GM18505 (cell line): ENCODE results near the gene HDAC4.
"Not testable (repeated sequence)": the region's sequence is repeated elsewhere in the genome, so short reads cannot be mapped to it uniquely, and the experiment has no call there.

Experiments used
- ATAC-seq: cut with Tn5 transposase; IDR thresholded peaks from one replicate; pipeline ENCODE4 v1.9.1; 2021; ENCODE audit not compliant: unreplicated experiment
- POLR2A ChIP-seq: IDR thresholded peaks from 4 replicates; pipeline ENCODE4 v1.6.1; 2011; ENCODE audit warnings: borderline replicate concordance; ENCODE audit not compliant: insufficient read depth, insufficient read length; ENCODE audit errors: extremely low read depth

Gene HDAC4

DNA sequence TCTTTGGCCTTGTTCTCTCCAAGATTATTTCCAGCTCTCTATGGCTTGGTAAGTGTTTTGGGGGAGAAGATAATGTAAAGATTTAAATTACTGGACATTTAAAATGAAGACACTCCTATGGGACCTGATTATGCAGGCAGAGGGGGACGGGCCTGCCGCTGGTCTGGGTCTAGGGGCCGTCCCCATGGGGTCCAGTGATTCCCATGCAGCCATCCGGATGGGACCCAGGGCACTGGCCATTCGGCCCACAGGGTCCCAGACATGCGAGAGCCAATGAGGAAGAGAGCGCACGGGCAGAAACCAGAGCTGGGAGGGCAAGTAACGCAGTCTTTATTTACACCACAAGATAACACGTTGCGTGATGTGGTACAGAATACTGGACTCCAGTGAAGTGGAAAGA is 353.0 kb downstream of the HDAC4 start:
- TF ChIP-seq POLR2A = no peak
- ATAC-seq = no peak

DNA sequence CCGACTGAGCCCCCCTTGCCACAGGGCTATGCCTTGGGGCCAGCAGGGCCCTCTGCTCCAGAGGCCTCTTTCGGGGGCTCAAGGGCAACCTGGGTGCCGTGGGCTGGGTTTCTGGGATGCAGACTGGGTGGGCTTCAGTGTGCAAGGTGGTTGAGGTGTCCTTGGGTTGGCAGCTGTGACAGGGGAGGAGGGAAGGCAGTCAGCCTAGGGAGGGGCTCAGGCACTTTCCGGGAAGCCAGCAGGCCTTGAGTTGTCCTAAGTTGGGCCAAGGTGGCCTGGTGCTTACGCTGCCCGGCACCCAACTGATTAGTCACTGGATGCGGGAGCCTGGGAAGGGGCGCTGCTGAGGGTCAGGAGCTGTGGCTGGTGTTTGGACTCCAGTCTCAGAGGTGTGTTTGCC is 353.4 kb downstream of the HDAC4 start:
- TF ChIP-seq POLR2A = no peak
- ATAC-seq = no peak

DNA sequence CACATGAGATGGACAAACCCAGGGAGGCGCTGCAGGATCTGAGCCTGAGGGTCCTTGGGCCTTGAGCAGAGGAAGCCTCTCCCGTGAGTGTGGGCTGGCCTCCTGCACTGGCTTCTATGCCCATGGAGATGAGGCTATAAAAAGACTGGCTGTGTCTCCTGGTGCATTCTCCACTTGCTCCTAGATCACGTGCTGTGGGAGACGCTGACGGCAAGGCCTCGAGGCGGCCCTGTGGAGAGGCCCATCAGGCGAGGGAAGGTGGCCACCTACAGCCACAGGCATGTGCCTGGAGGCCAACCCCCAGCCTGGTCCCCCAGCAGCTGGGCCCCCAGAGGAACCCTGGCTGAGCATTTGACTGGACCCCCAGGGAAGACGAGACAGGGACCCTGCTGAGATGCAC is 354.0 kb downstream of the HDAC4 start:
- no peak for ATAC-seq
- no peak for TF ChIP-seq POLR2A

GRCh38 chr2:239044336-239044735 is 356.5 kb downstream of the HDAC4 start:
- no peak for ATAC-seq
- no peak for TF ChIP-seq POLR2A

- no peak for ATAC-seq
- TF ChIP-seq POLR2A = no peak
Measured at GRCh38 chr2:239043326-239043725, 357.5 kb downstream of the HDAC4 start.

- ATAC-seq = no peak
- TF ChIP-seq POLR2A = no peak
Measured at GRCh38 chr2:239042551-239043320, 358.1 kb downstream of the HDAC4 start.

DNA sequence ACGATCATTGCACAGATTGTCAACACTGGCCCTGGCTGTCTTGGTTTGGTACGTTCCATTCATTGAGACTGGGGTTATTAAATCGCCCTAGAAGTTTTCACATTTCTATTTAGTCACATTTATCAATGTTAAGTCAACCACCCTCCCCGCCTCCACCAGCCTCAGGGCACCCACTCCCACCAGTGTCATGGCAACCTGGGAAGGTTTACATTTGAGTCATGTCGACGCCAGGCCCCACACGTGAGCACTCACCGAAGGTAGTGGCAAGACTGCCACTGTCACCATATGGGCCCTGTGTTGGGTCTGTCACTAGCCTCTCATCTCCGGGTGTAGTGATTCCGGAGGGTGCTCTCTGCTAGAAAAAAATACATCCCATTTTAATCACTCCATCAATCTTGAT is 358.8 kb downstream of the HDAC4 start:
- no peak for ATAC-seq
- TF ChIP-seq POLR2A = no peak

GRCh38 chr2:239041062-239041461 is 359.8 kb downstream of the HDAC4 start:
- no peak for TF ChIP-seq POLR2A
- no peak for ATAC-seq

DNA sequence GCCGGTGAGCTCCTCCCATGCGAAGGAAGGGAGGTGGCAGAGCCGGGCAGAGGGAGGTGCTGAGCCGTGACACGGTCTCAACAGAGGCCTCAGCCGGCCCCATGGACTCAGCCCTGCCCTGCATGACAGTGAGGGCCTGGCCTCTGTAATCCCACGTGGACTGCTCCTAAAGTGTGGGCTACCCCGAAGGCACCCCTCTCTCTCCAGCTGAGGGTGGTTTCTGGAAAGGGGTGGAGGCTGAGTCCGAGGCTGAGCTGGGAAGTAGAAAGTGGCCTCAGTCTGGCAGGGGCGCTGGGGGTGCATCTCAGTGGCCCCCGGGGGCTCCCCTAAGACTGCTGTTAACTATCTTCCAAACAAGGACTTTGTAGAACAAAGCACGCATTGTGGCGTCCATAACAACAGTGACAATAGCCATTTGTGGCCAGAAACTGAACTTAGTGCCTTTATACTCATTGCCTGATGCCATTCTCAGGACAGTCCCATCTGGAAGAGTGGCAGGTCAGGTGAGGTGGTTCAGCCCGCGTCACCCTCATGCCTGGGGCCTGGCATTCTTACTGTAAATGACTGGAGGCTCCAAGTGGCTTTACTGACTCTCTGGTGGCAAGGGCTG is 360.6 kb downstream of the HDAC4 start:
- no peak for ATAC-seq
- TF ChIP-seq POLR2A = no peak

DNA sequence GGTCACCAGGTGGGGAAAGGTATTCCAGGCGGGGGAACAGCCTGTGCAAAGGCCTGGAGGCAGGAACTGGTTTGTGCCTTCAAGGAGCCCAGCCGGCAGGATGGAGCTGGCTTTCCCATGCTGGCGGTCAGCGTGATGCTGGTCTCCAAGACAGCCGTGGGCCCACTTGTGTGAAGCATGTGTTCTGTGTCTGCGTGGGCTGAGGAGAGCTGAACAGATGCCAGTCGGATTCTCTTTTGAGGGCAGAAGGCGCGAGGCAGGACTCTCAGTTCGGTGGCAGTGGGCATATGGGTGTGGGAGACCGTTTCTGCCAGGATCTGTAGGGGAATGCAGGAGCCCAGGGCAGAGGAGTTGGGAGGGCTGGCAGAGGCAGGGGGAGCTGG is 361.4 kb downstream of the HDAC4 start:
- ATAC-seq = no peak
- no peak for TF ChIP-seq POLR2A

DNA sequence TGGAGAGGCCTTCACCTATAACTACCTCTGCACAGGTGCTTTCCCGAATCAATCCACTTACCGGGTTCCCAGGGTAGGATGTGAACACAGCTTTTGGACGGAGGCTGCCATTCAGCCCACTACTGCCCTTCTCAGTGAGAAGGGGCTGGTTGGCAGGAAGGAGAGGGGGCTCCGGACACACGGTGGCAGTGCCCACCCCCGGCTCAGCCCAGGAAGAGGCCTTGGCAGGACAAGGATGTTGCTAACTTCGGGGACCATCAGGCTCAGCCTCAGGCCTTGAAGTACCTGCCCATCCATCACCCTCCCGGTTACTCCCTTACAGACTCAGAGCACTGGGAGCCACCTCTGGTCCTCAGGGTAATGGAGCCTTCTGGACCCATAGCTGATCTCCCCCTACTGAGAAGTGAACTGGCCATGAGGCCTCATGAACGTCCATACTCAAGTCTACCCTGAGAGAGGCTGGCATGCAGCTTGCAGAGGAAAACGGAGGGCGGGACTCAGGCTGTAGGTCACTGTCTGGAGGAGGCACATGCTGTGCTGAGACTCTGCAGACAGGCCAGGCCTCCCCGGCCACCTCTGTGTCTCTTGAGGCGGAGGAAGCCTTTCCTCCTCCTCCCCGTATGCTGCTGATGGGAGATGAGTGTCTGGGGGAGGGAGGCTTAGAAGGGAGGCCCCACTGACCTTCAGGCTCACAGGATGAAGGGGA is 361.9 kb downstream of the HDAC4 start:
- no peak for TF ChIP-seq POLR2A
- no peak for ATAC-seq

DNA sequence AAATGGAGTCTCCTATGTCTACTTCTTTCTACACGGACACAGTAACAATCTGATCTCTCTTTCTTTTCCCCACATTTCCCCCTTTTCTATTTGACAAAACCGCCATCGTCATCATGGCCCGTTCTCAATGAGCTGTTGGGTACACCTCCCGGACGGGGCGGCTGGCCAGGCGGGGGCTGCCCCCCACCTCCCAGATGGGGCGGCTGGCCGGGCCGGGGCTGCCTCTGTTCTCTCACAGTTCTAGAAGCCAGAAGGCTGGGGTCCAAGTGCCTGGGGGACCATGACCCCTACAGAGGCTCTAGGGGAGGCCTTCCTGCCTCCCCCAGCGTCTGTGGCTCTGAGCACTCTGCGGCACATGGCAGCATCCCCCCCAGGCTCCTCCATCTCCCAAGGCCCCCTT is 362.5 kb downstream of the HDAC4 start:
- not testable (repeated sequence) for ATAC-seq

DNA sequence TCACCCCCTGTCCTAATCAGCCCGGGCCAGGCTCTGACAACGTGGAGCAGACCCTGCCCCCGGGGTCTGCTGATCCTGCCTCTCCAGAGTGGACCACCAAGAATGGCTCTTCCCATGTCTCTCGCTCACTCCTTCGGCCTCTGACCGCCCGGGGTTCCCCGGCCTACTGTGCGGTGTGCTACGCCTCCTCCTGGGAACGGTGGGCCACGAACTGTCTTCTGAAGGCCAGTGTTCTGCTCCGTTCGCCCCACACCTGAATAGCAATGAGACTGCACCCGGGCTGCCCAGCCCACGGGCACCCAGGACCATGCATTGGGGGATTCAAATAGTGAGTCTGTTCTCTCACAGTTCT is 363.3 kb downstream of the HDAC4 start:
- TF ChIP-seq POLR2A = no peak
- ATAC-seq = no peak
